ENCODE results near the gene C6orf132. TPM values are rescaled to one million over a fixed set of nuclear protein-coding genes. Genes with fewer than 3 reads are reported as not detected.

Gene C6orf132
- total RNA-seq, 2 donors from 2014 or later = 49.7 to 66.2 TPM

DNA sequence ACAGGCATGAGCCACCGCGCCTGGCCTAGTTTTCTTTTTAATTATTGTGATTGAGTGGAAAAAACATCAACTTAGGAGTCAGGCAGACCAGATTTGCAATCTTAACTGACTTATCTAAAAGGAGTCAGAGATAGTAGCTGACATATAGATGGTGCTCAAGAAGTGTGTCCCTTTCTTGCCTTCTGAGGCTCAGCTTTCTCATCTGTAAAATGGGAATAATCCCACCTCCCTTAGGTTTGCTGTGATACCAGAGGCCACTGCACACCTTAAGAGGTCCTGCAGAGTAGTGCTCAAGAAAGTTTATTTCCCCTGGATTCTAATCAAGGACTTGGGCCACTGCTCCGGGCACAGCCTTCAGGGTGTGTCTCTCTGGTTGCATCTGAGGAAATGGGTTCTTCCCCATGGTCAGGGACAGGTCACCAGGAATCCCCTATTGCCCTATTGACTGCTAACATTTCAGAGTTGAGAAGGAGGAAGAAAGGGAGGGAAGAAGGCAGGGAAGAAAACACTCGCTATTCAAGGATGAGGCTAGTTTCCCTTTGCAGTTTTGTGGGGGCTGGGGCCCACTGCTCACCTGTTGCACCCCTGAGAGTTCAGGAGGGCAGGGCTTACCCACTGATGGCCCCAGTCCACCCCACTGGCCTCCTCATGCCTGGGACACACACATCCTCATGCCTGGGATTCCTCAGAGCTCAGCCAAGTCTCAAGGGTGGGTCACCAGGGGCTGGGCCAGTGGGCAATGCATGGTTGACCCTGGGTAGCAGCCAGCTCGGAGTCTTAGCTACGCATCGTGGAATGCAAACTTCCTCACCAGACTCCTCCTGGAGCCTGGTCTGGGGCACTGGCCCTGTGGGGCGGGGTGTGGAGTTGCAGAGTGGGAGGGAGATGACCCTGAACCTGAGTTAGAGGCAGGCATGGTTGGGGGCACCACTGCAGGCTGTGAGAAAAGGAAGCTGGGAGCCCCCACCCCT, 21.2 kb downstream of the C6orf132 start:
- peak; percentile 11 for ATAC-seq
- intact Hi-C loops (cut with DNase I, micrococcal nuclease) = no loop called here
- DNase-seq = no peak

DNA sequence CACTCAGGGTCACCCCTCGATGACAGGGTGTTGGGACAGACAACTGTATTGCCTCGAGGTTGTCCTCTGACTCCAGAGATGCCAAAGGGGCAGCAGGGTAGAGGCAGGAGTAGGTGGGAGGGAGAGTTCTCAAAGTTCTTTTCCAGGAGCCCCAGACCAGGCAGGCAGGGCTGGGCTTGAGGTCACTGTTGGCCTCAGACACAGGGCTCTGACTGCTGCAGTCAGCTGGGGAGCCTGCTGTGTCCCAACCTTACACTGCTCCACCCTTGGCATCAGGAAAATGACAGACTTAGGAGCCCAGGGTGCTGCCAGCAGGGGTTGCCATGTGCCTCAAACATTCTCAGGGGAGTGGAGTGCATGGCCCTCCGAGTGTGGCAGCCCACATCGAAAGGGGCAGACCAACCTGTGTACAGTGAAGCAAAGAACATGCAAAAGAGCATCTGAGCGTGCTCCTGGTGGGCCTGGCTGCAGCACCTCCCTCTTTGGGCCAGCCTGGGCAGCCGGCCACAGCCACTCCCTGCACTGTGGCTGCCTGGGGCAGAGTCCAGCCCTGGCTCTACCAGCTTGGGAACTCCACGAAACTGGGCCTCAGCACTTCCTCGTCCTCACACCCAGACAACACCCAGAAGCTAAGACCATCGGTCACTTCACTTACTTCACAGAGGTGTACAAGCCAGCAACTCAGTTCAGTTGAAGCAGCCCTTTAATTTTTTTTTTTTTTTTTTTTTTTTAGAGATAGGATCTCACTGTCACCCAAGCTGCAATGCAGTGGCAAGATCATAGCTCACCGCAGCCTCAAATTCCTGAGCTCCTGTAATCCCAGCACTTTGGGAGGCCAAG, 24.0 kb downstream of the C6orf132 start:
- ATAC-seq (peak; percentile 73), DNase-seq (peak; percentile 85 to 91)
- intact Hi-C loops (cut with DNase I, micrococcal nuclease) = no loop called here

DNA sequence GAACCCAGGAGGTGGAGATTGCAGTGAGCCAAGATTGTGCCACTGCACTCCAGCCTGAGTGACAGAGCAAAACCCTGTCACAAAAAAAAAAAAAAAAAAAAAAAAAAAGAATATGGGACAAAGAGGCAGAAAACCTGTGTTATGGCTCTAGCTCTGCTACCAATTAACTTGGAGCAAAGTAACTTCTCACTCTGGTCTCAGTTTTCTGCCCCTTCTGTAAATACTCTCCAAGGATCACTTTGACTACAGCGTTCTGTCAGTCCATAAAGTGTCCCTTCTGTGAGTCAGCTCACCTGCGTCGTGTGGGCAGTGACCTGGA, 24.6 kb downstream of the C6orf132 start:
- DNase-seq (no peak), ATAC-seq (peak; percentile 17)
- intact Hi-C loops (cut with DNase I, micrococcal nuclease) = no loop called here

DNA sequence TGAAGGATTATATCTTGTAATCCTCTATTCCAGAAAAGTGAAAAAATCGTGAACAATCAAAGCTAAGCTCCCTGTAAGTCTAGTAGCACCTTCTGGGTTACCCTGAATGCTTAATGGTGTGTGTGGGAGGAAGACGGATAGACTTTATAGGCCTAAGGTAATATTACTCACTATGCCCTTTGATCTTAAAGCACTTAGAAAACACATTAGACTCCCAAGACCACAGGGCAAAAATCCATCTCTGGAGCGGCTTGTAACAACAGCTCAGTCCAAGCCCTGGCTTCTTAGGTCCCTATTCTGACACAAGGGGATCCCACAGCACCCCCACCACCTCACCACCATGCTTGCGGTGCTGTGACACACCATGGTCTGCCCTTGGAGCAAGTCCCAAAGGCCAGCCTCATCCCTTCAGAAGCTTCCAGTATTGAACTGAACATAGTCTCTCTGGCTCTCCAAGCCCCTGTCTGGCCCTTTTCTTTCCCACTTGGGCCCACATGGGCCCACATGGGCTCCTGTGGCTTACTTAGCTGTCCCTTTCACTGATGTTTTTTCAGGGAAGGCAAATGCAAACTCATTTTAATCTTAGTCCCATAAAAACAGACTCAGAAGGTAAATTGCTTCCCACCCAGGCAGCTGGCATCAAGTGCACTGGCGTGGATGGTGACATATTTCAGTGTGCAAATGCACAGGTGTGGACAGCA, 28.3 kb downstream of the C6orf132 start:
- intact Hi-C loops (cut with DNase I, micrococcal nuclease) = no loop called here
- ATAC-seq (peak; percentile 50), DNase-seq (no peak)

DNA sequence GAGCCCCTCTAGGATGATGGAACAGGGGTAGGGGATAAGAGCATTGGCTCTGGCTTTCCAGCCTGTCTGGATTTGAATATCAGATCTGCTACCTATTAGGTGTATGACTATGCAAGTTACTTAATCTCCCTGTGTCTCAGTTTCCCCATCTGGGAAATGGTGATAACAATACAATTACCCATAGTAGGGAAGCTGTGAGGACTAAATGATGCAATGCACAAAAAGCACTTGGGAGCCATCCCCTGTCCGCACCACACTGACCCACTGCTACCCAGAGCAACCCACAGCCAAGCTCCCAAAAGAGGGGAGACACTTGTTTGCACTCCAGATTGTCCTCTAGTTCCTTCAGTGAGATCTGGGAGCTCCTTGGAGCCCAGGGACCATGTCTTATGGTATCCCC, 30.1 kb downstream of the C6orf132 start:
- DNase-seq = no peak
- intact Hi-C loops (cut with DNase I, micrococcal nuclease) = no loop called here
- no peak for ATAC-seq

DNA sequence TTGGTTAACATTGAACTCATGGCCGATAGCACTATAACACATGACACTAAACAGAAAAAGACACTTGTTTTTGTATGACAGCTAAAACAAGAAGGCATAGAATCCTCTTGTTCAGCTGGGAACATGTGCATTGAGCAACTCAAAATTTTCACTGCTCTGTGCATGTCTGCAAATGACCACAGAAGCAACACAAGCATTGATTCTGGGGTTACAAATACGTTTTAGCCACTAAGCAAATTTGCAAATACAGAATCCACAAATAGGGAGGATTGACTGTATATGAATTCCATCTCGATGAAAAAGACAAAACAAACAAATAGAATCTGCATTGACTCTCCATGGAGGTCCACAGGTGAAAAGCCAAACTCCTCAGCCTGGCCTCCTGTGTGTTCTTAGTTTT, 31.7 kb downstream of the C6orf132 start:
- DNase-seq (no peak), ATAC-seq (no peak)
- intact Hi-C loops (cut with DNase I, micrococcal nuclease) = no loop called here

DNA sequence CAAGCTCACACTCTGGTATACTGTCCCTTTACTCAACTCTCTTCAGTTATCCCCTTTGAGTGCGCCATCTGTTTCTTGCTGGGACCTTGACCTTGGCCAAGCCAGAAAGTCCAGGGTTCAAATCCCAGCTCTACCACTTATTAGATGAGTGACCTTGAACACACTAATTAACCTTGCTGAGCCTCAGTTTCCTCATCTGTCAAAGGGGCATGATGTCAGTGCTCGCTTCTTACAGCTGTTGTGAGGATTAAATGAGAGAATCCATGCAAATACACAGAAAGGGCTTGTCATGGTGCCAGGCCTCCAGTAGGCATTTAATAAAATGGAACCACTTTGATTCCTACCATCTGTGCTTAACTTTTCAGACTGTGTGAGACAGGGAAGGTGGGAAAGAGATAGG, 34.3 kb downstream of the C6orf132 start:
- no peak for ATAC-seq
- no peak for DNase-seq
- intact Hi-C loops (cut with DNase I, micrococcal nuclease) = no loop called here

DNA sequence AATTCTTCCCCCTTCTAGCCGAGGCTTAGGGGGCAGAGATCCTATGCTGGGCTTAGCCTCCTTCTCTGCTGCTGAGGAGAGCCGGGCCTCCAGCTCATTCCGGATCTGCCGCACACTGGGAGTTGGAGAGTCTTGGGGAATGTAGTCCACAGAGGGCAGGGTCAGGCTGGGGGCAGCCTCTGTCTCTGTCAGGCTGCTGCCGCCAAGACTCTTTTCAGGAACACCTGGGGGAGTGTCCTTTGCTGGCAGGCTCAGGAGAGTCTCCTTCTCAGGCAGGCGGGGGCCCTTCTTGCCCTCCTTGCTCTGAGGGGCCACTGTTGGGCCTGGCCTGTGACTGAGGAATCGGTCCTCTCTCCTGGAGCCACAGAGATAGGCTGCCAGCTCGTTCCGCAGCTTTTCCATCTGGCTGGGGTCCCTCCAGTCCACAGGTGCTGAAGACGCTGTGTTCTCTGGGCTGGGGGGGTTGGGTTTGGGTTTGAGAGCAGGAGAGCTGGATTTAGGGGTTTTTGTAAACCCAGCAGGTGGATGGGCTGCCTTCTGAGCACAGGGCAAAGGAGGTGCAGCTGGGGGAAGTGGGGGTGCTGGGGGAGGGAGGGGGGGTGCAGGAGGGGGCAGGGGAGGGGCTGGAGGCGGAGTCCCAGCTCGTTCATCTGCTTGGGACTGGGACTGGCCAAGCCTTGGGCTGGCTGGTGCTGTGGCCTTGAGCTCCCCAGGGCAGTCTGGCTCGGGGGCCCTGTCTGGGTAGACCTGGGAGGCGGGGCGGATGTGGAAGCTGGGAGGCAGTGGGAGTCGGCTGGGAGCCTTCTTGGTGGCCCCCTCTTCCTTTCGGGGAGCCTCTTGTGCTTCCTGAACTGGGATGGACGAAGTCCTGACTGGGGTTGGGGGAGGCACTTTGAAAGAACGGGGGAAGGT, 36.1 kb downstream of the C6orf132 start:
- intact Hi-C loops (cut with DNase I, micrococcal nuclease) = no loop called here
- ATAC-seq (no peak), DNase-seq (no peak)

DNA sequence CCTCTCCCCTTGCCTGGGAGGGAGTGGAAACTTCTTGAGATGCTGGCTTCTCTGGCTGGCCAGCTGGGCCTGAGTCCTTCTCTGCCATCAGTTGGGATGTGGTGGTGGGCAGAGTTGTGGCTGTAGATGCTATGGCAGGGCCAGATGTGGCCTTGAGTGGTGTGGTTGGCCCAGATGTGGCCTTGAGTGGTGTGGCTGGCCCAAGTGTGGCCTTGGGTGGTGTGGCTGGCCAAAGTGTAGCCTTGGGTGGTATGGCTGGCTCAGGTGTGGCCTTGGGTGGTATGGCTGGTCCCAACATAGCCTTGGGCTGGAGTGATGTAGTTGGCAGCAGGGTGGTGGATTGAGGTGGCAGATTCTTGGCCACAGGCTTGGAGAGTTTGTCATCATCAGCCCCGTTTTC, 36.7 kb downstream of the C6orf132 start:
- intact Hi-C loops (cut with DNase I, micrococcal nuclease) = no loop called here
- ATAC-seq (no peak), DNase-seq (no peak)

DNA sequence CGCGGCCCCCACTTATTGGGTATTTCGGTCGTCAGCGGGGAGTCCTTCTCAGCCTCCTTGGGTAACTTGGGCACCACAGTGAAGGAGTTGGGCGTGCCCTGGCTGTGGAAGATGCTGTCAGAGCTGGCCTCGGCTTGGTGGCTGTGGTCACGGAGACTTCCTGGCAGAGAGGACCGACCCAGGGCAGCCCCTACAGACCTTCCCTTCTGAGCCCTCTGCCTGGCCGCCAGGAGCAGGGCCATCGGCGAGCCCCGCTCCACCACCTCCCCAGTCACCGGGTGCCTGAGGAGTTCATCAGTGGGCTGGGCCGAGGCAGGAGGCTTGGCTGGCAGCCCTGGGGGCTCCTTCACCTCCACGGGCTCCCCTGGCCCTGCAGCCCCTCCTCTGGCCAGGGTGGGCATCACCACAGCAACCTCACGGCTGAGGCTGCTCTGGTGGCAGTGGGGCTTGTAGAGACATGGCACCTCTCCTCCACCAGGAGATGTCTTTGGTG, 37.2 kb downstream of the C6orf132 start:
- no peak for ATAC-seq
- intact Hi-C loops (cut with DNase I, micrococcal nuclease) = no loop called here

DNA sequence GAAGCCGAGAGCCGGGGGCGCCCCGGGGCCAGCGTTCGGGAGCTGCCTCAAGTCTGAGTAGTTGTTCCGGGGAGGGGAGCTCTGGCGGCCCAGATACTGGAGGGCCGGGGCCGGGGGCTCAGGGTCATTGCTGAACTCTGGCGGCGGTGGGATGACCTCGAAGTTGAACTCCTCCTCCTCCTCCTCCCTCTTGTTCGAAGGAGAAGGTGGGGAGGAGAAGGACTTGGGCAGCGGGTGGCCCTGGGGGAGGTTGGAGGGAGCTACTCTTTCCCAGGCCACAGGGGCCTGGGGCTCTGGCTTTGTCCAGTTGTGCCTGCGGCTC, 37.7 kb downstream of the C6orf132 start:
- DNase-seq = no peak
- intact Hi-C loops (cut with DNase I, micrococcal nuclease) = no loop called here
- ATAC-seq = no peak

More for the DNA sequence above, 37.2 kb downstream of the C6orf132 start:
- DNase-seq = no peak

DNA sequence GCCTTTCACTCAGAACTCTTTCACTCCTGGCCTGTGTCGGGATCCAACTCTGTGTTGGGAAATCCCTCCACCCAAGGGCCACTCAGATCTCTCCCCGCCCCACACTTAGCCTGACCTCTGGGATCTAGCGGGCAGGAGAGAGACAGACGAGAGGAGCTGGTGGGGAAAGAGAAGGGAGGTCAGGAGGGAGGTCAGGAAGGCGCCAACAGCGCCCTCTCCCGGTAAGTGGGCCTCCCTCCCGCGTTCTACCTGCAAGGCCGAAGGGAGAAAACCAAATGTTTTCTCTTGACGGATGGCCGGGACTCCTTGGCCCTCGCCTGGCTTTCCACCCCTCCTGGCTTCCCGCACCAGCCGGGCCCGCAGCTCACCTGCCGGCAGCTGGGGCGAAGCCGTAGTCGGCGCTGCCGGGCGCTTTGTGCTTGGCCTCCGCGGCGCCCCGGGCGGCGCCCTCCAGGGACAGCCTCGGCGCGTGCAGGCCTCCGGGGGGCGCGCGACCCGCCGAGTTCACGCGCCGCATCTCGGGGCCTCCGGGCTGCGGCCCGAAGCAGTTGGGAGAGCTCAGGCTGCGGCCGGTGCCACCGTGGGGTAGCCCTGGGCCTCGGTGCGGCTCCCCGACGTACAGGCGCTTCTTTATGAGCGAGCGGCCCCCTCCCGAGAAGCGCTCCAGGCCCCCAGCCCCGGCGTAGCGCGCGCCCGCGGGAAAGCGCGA, 38.2 kb downstream of the C6orf132 start:
- ATAC-seq (no peak), DNase-seq (peak; percentile 59 to 65)
- intact Hi-C loops (cut with DNase I, micrococcal nuclease) = no loop called here

DNA sequence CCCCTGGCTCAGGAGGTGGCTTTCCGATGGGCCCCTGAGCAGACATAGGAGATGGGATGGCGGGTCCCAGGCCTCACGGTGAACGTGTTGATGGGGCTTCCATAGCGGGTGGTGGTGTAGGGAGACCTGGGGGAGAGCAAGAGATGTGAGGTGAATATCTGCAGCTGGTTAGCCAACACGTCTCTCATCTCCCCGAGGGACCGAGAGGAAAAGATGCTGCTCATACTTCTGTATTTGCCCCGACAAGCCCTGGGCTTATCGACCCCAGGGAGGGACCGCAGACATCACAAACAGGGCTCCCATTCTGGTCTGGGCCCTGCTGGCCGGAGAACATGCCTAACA, 38.7 kb downstream of the C6orf132 start:
- DNase-seq = no peak
- ATAC-seq = no peak
- intact Hi-C loops (cut with DNase I, micrococcal nuclease) = no loop called here

DNA sequence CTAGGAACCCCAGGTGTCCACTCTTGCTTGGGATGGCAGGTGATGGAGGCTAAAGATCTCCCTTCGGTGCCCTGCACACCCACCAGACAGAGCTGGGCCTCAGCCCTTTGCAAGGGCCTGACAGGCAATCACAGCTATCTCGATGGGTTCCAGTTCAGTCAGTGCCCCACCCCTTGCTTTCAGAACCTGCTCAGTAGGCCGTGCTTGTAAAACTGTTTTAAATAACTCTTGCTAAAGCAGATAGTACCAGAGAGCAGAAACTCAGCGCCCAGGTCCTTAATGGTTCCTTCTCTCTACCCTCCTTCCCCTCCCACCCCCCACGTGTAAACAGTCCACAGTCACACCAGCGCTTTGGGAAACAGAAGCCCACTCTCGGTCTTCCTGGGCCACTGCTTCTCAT, 39.2 kb downstream of the C6orf132 start:
- peak; percentile 57 to 67 for DNase-seq
- intact Hi-C loops (cut with DNase I, micrococcal nuclease) = no loop called here
- ATAC-seq = peak; percentile 51

DNA sequence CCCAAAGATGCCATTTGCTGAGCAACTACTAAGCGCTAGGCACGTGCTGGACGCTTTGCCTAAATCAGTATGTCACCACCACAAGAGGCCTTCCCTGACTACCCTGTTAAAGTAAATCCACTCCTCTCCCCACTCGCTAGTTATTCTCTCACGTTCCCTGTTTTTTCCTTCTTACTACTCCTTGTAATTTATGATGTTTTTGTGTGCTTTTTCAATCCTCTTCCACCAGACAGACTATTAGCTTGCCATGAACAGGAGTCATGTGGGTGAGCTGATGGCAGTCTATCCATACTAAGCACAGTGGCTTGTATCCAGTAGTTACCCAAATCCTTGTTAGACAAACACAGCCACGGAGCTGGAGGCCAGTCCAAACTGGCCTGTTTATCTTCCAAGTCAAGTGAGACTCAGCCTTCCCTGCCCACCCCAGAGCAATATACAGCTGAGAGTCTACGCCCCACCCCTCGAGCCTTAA, 41.2 kb downstream of the C6orf132 start:
- intact Hi-C loops (cut with DNase I, micrococcal nuclease) = no loop called here
- peak; percentile 57 to 75 for DNase-seq
- peak; percentile 29 for ATAC-seq

DNA sequence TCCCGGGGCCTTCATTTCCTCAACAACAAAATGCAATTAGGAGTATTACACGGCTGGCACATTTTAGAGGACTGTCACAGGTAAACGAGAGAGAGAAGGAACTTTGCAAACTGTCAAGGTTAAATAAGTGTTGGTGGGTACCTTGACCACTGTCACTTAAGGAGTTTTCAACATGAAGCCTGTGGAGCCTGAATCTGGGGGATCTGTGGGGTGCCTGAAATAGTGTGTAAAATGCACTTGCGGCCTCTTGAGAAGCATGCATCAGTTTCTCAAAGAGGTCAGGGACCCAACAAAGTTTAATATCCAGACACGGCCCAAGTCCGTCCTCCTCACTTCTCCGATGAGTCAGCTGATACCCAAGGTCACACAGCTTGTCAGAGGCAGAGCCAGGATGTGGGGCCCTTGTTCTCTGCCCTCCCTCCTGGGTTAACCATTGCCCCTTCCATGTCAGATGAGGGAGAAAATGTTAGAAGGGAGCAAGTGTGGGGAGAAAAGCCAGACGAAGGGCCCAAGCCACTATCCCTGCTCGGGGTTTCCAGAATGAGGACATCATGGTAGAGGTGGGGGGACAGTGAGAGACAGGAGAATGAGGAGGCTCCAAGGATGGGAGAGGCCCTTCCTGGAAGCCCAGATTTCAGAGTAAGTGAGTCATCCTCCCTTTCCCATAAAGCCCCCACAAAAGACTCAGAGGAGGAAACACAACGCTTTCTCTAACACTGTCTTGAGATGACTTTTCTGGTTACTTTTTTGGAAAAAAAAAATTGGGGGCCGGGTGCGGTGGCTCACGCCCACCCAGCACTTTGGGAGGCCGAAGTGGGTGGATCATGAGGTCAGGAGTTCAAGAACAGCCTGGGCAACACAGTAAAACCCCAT, 42.2 kb downstream of the C6orf132 start:
- ATAC-seq (peak; percentile 39), DNase-seq (no peak)
- intact Hi-C loops (cut with DNase I, micrococcal nuclease) = no loop called here

Data from left colon (tissue), 2 donors.